GM18505 (cell line): ENCODE results near the gene SCN2A.
"Not testable (repeated sequence)": the region's sequence is repeated elsewhere in the genome, so short reads cannot be mapped to it uniquely, and the experiment has no call there.

Experiments
- ATAC-seq: cut with Tn5 transposase; IDR thresholded peaks from one replicate; pipeline ENCODE4 v1.9.1; 2021; ENCODE audit not compliant: unreplicated experiment
- POLR2A ChIP-seq: IDR thresholded peaks from 4 replicates; pipeline ENCODE4 v1.6.1; 2011; ENCODE audit warnings: borderline replicate concordance; ENCODE audit not compliant: insufficient read depth, insufficient read length; ENCODE audit errors: extremely low read depth

SCN2A gene

DNA sequence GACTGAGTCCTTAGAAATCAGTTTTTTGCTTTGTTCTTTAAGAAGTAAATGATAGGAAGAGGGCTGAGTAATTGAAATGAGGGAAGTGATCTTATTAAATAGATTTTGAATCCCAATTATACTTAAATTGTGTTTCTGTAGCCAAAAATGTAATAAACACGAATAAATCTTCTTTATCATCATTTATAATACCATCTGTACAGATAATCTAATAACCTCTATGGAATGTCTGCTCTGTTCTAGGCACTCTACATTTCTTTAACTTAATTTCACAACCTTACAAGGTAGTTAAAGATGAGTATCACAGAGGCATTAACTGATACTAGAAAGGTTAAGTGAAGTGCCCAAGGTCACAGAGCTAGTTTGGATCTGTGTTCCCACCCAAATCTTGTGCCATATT lies 14.3 kb upstream of the SCN2A start:
- no peak for TF ChIP-seq POLR2A
- no peak for ATAC-seq

DNA sequence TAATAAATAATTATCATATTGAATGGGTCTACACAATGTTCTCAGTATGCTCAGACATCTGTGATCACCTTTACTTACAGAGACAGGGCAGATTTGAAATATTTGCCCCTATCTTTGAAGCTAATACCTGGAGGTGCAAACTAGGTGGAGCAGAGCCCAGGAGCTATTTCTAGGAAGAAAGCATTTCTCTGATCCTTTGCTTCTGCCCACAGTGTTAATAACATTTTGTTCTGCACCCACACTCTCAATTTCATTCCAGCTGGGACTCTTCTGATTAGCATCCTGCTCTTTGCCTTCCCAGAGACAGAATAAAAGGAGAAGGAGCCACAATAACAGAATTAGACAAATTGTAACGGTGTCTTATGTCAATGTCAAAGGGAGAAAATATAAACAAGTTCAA lies 11.6 kb upstream of the SCN2A start:
- no peak for ATAC-seq

DNA sequence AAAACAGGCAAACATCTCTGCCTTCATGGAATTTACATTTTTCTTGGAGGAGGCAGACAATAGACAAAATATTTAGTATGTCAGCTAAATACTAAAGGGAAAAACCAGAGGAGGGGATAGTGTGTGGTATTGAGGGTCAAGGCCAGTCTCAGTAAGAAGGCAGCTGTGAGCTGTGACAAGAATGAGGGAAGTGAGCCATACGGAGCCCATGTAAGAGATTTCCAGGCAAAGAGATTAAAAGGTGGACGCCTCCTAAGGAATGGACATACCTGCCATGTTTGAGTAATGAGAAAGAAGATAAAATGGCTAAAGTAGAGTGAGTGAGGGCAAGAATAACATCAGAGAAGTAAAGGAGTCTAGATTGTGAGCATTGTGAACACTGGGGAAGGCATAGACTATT lies 2.2 kb upstream of the SCN2A start:
- no peak for TF ChIP-seq POLR2A
- no peak for ATAC-seq

More for the DNA sequence above, 11.6 kb upstream of the SCN2A start:
- TF ChIP-seq POLR2A = no peak

DNA sequence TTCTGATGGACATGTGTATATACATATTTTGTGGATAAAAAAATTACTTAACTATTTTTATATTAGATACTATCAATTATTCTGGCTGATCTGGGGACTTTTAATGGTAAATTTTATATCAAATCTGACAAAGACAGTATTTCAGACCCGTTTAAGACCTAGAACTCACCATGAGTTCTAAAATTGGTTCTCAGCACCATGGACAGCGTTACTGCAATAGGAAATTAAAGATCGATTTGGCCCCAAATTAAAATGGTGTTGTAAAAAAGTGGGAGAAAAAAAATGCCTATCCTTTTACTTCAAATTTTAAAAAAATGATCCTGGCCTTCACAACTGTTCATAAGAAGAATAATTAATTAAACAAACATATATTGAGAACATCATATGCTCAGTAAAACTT lies 919 bp upstream of the SCN2A start:
- TF ChIP-seq POLR2A = no peak
- ATAC-seq = no peak

DNA sequence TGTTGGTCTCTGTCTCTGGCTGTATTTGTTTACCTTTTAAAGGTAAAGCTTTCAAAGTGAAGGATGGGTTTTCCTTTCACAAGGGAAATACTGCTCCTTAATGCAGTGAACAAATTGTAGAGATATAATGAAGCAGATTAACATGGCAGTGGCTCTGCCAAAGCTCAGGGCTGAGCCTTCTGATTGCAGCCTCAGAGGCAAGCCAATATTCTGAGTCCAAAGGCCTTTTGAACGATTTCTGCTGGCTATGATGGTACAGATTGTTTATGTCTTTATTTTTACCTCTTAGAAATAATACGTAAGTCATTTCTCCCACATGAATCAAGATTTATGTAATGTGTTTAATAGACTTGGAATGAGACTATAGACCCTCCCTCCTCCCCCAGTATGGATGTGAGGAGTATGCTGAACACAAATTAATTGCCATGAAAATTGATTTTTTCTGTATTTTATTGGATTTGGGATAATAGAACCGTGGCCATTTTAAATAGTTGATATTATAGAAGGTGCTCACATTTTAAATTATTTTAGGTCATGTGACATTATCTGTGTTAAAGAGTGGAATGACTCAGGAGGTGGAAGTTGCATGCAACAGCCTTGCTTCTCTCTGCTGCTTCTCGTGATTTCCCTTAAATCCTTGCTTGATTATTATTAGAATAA lies 772 bp downstream of the SCN2A start:
- no peak for ATAC-seq

GRCh38 chr2:165240916-165241315 lies 1.7 kb downstream of the SCN2A start:
- no peak for TF ChIP-seq POLR2A
- no peak for ATAC-seq

More for the DNA sequence above, 772 bp downstream of the SCN2A start:
- TF ChIP-seq POLR2A = no peak

GRCh38 chr2:165245081-165245793 lies 6.0 kb downstream of the SCN2A start:
- no peak for ATAC-seq

GRCh38 chr2:165248238-165248637 lies 9.0 kb downstream of the SCN2A start:
- ATAC-seq = no peak
- no peak for TF ChIP-seq POLR2A

More at GRCh38 chr2:165245081-165245793, 6.0 kb downstream of the SCN2A start:
- TF ChIP-seq POLR2A = no peak

DNA sequence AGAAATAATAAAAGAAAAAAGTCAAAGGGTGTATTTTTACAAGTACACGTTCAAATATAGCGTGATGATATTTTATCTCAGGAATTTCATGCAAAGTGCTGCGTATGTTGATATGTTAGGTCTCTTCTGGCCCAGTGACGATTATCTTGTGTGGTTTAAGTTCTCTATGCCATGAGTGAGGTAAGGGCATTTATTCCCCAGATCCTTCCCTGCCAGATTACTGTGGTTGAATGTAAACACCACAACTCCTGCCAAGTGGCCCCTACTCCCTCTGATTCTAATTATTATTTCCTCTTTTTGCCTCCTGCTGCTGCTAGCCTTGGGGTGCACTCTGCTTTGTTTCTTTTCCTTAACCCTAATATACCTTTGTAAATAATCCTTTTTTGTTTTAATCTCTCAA lies 12.2 kb downstream of the SCN2A start:
- no peak for ATAC-seq

GRCh38 chr2:165253178-165253577 lies 14.0 kb downstream of the SCN2A start:
- ATAC-seq = no peak
- no peak for TF ChIP-seq POLR2A

More for the DNA sequence above, 12.2 kb downstream of the SCN2A start:
- no peak for TF ChIP-seq POLR2A

- ATAC-seq = no peak
- TF ChIP-seq POLR2A = no peak
These were observed 17.4 kb downstream of the SCN2A start for GRCh38 chr2:165256618-165257017.

DNA sequence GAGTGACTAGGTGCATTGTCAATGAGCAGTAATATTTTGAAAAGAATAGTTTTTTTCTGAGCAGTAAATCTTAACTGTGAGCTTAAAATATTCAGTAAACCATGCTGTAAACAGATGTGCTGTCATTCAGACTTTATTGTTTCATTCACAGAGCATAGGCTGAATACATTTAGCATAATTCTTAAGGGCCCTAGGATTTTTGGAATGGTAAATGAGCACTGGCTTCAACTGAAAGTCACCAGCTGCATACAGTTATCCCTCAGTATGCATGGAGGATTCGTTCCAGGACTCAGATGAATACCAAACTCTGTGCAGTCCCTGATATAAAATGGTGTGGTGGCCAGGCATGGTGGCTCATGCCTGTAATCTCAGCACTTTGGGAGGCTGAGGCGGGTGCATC lies 21.1 kb downstream of the SCN2A start:
- not testable (repeated sequence) for ATAC-seq

GRCh38 chr2:165268754-165269153 lies 29.5 kb downstream of the SCN2A start:
- no peak for ATAC-seq
- TF ChIP-seq POLR2A = no peak

DNA sequence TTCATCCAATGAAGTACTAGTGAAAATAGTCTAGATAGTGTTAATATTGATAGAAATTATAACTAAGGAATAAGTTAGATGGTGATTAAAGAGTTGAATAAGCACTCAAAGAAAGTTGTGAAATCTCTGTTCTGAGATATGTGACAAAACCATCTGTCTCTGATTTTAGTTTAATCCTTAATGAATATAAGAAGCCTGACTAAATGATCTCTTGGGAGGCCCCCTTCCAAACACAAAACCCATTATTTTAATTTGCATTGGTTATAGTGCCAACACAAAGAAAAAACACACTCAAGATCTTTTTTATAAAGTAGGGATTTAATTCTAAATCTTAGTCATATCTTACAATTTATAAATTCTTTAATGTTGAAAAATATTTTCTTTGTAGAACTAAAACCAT lies 34.0 kb downstream of the SCN2A start:
- no peak for ATAC-seq
- no peak for TF ChIP-seq POLR2A
